Astrocyte of the cerebellum (primary cell): ENCODE data around the gene ARAP1.

Experiments
- DNase-seq: peaks from one replicate; pipeline ENCODE4 v3.0.0-alpha.2; 2011; ENCODE audit warnings: low read depth
- H3K4me3 ChIP-seq: 2 replicates; pipeline ENCODE4 v1.5.1; 2011; ENCODE audit warnings: mild to moderate bottlenecking, low read depth, low read length, moderate library complexity
- CTCF ChIP-seq: IDR thresholded peaks from 2 replicates; pipeline ENCODE4 v1.5.1; 2012; ENCODE audit warnings: low read length, low read depth, moderate library complexity, mild to moderate bottlenecking; ENCODE audit errors: missing control alignments
- in situ Hi-C: cut with HindIII; loops from 2 replicates; pipeline ENCODE4 v1.10.0; 2017; ENCODE audit warnings: low sequenced_read_pairs

ARAP1 gene

DNA sequence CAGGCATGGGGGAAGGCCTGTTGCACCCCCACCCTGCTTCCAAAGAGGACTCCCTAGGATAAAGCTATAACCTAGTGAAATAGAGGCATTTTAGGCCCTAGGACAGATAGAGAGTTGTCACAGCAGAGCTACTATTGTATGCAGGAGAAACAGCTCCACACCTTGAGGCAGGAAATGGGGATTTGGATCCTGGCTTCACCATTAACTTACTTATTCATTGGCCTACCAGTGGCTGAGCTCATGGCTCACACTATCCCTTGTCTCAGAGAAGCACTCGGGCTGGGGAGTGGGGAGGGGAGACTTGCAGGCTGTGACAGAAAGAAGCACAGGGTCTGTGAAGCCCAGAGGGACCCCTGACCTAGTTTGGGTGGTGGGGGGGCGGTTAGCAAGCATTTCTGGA is 77.0 kb downstream of the ARAP1 start:
- no peak for TF ChIP-seq CTCF
- no peak for DNase-seq
- no peak overlapping the region for H3K4me3 ChIP-seq
- in situ Hi-C loops: no loop called here

- in situ Hi-C loops: no loop called here
- TF ChIP-seq CTCF: no peak
- no peak for DNase-seq
- no peak within 1 kb of the TSS for H3K4me3 ChIP-seq
Measured at GRCh38 chr11:72673943-72674828, 78.0 kb downstream of the ARAP1 start, which contains the start of gene PDE2A. Gene PDE2A (minus strand): TSS chr11:72674422. CDS start chr11:72674207, 215 bp downstream.

DNA sequence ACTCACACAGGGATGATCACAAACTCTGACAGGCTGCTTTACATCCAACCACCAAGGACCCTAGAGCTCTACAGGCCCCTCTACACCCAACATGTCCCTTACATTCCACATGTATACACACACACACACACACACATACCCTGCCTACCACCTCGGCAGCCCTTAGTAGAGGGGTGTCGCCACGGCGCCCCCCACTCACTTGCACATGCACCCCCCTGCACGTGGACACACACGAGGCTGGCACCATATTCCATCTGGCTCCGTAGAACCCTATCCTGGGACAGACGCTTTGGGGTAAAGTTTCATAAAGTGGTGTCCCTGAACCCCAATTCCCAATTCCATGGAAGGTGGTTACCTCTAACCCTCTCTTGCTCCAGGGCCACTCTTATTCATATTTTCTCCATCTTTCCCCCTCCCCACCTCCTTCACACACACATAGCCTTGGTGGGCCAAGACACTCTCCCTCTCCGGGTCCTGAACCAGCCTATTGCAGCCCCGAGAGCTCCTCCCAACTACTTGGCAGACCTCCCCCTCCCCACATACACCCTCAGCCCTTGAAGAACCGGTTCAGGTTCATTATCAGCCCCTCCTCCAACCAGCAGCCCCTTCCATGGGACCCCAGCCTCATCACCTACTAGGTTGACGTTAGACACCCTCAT is 78.8 kb downstream of the ARAP1 start:
- no peak overlapping the region for H3K4me3 ChIP-seq
- in situ Hi-C loops: no loop called here
- no peak for TF ChIP-seq CTCF
- DNase-seq: no peak

DNA sequence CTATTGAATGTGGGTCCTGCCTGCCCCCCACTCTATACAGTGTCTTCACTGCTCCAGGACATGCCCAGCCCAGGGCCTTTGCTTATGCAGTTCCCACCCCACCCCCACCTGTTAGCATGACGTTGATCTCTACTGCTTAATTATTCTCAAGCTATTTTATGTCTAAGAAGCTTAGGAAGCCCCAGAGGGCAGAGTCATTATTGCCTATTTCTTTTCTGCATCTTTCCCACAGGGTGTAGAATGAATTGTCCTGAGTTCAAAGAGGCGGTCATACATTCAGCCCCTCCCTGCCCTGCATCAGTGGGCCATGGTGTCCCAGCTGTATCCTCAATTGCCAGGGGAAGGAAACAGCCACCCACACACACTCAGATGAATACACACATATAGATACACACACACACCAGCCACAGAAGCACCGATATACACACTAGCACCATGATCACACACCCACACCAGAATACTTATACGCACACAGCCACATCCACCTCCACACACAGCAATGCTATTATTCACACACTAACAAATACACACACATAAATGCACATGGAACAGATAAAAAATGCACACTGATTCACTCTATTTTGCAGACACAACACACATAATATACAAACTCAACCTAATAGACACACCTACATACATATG is 79.5 kb downstream of the ARAP1 start:
- in situ Hi-C loops: no loop called here
- DNase-seq: no peak
- no peak overlapping the region for H3K4me3 ChIP-seq
- TF ChIP-seq CTCF: no peak

- in situ Hi-C loops: no loop called here
- TF ChIP-seq CTCF: no peak
- no peak for DNase-seq
- no peak overlapping the region for H3K4me3 ChIP-seq
Measured at GRCh38 chr11:72671152-72672099, 80.8 kb downstream of the ARAP1 start.

DNA sequence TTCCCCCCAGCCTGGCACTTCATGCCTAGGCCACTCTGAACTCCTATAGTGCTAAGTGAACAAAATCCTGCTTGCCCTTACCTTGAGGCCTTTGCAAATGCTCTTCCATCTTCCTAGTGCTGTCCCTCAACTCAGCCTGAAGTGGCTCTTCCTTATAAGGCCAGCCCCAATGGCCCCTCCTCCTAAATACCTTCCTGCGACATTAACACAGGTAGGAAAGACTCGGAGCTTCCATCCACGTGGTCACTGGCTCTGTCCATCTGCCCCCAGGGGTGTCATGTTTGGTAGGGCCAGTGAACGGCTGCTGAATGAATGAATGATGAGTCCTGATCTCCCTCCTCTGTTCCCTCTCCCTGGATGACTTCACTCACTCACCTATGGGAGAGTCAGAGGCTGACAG is 82.2 kb downstream of the ARAP1 start:
- no peak overlapping the region for H3K4me3 ChIP-seq
- in situ Hi-C loops: no loop called here
- no peak for DNase-seq
- TF ChIP-seq CTCF: no peak
